GM20431 (cell line): ENCODE results near the gene EPAS1.

Experiments used
- in situ Hi-C: fragments of 300-500 bp; cut with MseI, MboI; formaldehyde crosslinking; loops from one replicate; pipeline ENCODE4 v1.15.0; 2020; ENCODE audit warnings: low sequenced_read_pairs; ENCODE audit not compliant: unreplicated experiment

Gene EPAS1

GRCh38 chr2:46356991-46357390, 59.8 kb downstream of the EPAS1 start:
- in situ Hi-C loops, result loop anchor here (25.0 kb wide), 1 partner anchor 295 kb away; no protein-coding TSS in a partner anchor

- in situ Hi-C loops, result loop anchor here (25.0 kb wide), 1 partner anchor 296 kb away; no protein-coding TSS in a partner anchor
Measured at GRCh38 chr2:46358713-46359112, 61.5 kb downstream of the EPAS1 start.

GRCh38 chr2:46360303-46360702, 63.1 kb downstream of the EPAS1 start:
- in situ Hi-C loops, result loop anchor here (25.0 kb wide), 1 partner anchor 298 kb away; no protein-coding TSS in a partner anchor

- in situ Hi-C loops, result loop anchor here (25.0 kb wide), 1 partner anchor 300 kb away; no protein-coding TSS in a partner anchor
Measured at GRCh38 chr2:46361920-46362666, 64.9 kb downstream of the EPAS1 start.

- in situ Hi-C loops, result loop anchor here (25.0 kb wide), 1 partner anchor 300 kb away; no protein-coding TSS in a partner anchor
Measured at GRCh38 chr2:46362667-46363012, 65.4 kb downstream of the EPAS1 start.

- in situ Hi-C loops, result loop anchor here (25.0 kb wide), 1 partner anchor 301 kb away; no protein-coding TSS in a partner anchor
Measured at GRCh38 chr2:46363535-46364170, 66.4 kb downstream of the EPAS1 start.

- in situ Hi-C loops, result loop anchor here (25.0 kb wide), 1 partner anchor 303 kb away; no protein-coding TSS in a partner anchor
Measured at GRCh38 chr2:46364797-46365457, 67.7 kb downstream of the EPAS1 start.

- in situ Hi-C loops, result loop anchor here (25.0 kb wide), 1 partner anchor 304 kb away; no protein-coding TSS in a partner anchor
Measured at GRCh38 chr2:46365913-46366667, 68.9 kb downstream of the EPAS1 start.

GRCh38 chr2:46366668-46367052, 69.5 kb downstream of the EPAS1 start:
- in situ Hi-C loops, result loop anchor here (25.0 kb wide), 1 partner anchor 304 kb away; no protein-coding TSS in a partner anchor

GRCh38 chr2:46367286-46367685, 70.1 kb downstream of the EPAS1 start:
- in situ Hi-C loops, result loop anchor here (25.0 kb wide), 1 partner anchor 305 kb away; no protein-coding TSS in a partner anchor

GRCh38 chr2:46368401-46368800, 71.2 kb downstream of the EPAS1 start:
- in situ Hi-C loops, result loop anchor here (25.0 kb wide), 1 partner anchor 306 kb away; no protein-coding TSS in a partner anchor

- in situ Hi-C loops, result loop anchor here (25.0 kb wide), 1 partner anchor 307 kb away; no protein-coding TSS in a partner anchor
Measured at GRCh38 chr2:46369783-46370182, 72.6 kb downstream of the EPAS1 start.

- in situ Hi-C loops, result loop anchor here (25.0 kb wide), 1 partner anchor 310 kb away; no protein-coding TSS in a partner anchor
Measured at GRCh38 chr2:46371854-46372253, 74.6 kb downstream of the EPAS1 start.

GRCh38 chr2:46372475-46372874, 75.3 kb downstream of the EPAS1 start:
- in situ Hi-C loops, result loop anchor here (25.0 kb wide), 1 partner anchor 310 kb away; no protein-coding TSS in a partner anchor

GRCh38 chr2:46373238-46373637, 76.0 kb downstream of the EPAS1 start:
- in situ Hi-C loops, result loop anchor here (25.0 kb wide), 1 partner anchor 311 kb away; no protein-coding TSS in a partner anchor

- in situ Hi-C loops, result no loop called here
Measured at GRCh38 chr2:46375566-46376125, 78.4 kb downstream of the EPAS1 start.

GRCh38 chr2:46376586-46376985, 79.4 kb downstream of the EPAS1 start:
- in situ Hi-C loops, result no loop called here

- in situ Hi-C loops, result no loop called here
Measured at GRCh38 chr2:46377101-46377581, 79.9 kb downstream of the EPAS1 start.
